GM12878 (cell line): ENCODE data around the gene LMF1. TPM values are rescaled to one million over a fixed set of nuclear protein-coding genes. Genes with fewer than 3 reads are reported as not detected.

Experiments used
- ATF2 ChIP-seq: IDR thresholded peaks from 2 replicates; pipeline ENCODE4 v1.6.1; 2012; ENCODE audit warnings: low read length, inconsistent platforms
- ATF7 ChIP-seq: fragments of 450-650 bp; IDR thresholded peaks from 2 replicates; pipeline ENCODE4 v1.6.1; 2016; ENCODE audit warnings: low read depth, mild to moderate bottlenecking
- CBX5 ChIP-seq: sonication (generic); IDR thresholded peaks from 2 replicates; pipeline ENCODE4 v1.6.1; 2016; ENCODE audit warnings: low read depth, moderate library complexity, mild to moderate bottlenecking, inconsistent platforms
- E2F4 ChIP-seq: IDR thresholded peaks from 2 replicates; pipeline ENCODE4 v1.6.1; 2012; ENCODE audit warnings: low read depth, low read length, improper control_type of control experiment
- FOS ChIP-seq: IDR thresholded peaks from 3 replicates; pipeline ENCODE4 v1.6.1; 2011; ENCODE audit warnings: borderline replicate concordance; ENCODE audit not compliant: insufficient read length; ENCODE audit errors: extremely low read depth
- MAX ChIP-seq: IDR thresholded peaks from 2 replicates; pipeline ENCODE4 v1.6.1; 2012; ENCODE audit warnings: low read depth, low read length, improper control_type of control experiment
- PKNOX1 ChIP-seq: fragments of 450-650 bp; IDR thresholded peaks from 2 replicates; pipeline ENCODE4 v1.6.1; 2016; ENCODE audit warnings: mild to moderate bottlenecking
- RAD21 ChIP-seq: IDR thresholded peaks from 2 replicates; pipeline ENCODE4 v1.6.1; 2011; ENCODE audit warnings: mild to moderate bottlenecking, low read depth, low read length, moderate library complexity; ENCODE audit not compliant: insufficient read depth
- RELA ChIP-seq: fragments of 450-650 bp; IDR thresholded peaks from 2 replicates; pipeline ENCODE4 v1.8.0; 2014; ENCODE audit warnings: borderline replicate concordance; ENCODE audit not compliant: partially characterized antibody
- SUZ12 ChIP-seq: fragments of 200-600 bp; sonication (generic); IDR thresholded peaks from one replicate; pipeline ENCODE4 v1.6.1; 2018; ENCODE audit warnings: antibody characterized with exemption, mild to moderate bottlenecking; ENCODE audit not compliant: unreplicated experiment
- USF1 ChIP-seq: IDR thresholded peaks from 2 replicates; pipeline ENCODE4 v1.6.1; 2011; ENCODE audit warnings: borderline replicate concordance, low read depth, mild to moderate bottlenecking, moderate library complexity, mixed read lengths, low read length; ENCODE audit not compliant: insufficient read depth; ENCODE audit errors: extremely low read length
- polyA plus RNA-seq, 11 experiments: library from polyadenylated mRNA; depleted of rRNA in 4 of 11; unstranded in 6 of 11; stranded (reverse) in 5 of 11; fragments of >200 nt; fragmentation: Nextera tagmentation in 4 of 11; fragmentation: Illumina TruSeq in 1 of 11; extraction: Ambion mirVana in 4 of 11; extraction: Trizol in 1 of 11; gene quantifications; 1 replicate in 1 of 11; 2 replicates in 10 of 11; pipeline versions ENCODE4 v1.2.1 to v1.2.3, GENCODE V29; 2011 to 2016; ENCODE audit warnings: inconsistent platforms in 2 of 11, missing spikeins in 2 of 11, low read depth in 1 of 11
- total RNA-seq, 4 experiments: library from RNA; depleted of rRNA in 3 of 4; stranded (reverse); fragments of >200 nt in 3 of 4; fragmentation: Illumina TruSeq in 1 of 4; extraction: Trizol in 1 of 4; gene quantifications; 2 replicates each; pipeline versions ENCODE4 v1.2.1 to v1.2.3, GENCODE V29; 2013 to 2021

LMF1 gene
- total and polyA plus RNA-seq, 10 of the 15 experiments (the other 5 are each of a cell fraction or from before 2014, with no cell fraction given) = 0.18 to 3.2 (median 1.4) TPM; not detected in 1

GRCh38 chr16:969508-970385, 1.0 kb downstream of the LMF1 start (continued):
- TF ChIP-seq E2F4 (no peak), USF1 (no peak), FOS (no peak), ATF7 (no peak), ATF2 (no peak), RAD21 (no peak), CBX5 (no peak), SUZ12 (no peak), RELA (no peak), PKNOX1 (no peak), MAX (no peak)
- TF ChIP-seq, all 136 proteins: peak for 0
